IMR-90 (cell line): Measurements from ENCODE around the gene YAE1. TPM values are rescaled to one million over a fixed set of nuclear protein-coding genes. Genes with fewer than 3 reads are reported as not detected.

ENCODE experiments used
- ATAC-seq: fragments of 200-7000 bp; cut with Tn5 transposase; 2 replicates; pipeline ENCODE4 v1.9.1; 2020; ENCODE audit warnings: low read depth, mild to moderate bottlenecking, moderate library complexity
- BruUV-seq: library from RNA; stranded (reverse); fragments of 400-500 nt; replicated peaks from 2 replicates; lab custom pipeline; 2021; lab: Mats Ljungman, UMichigan
- CTCF ChIA-PET: fragments of 300-600 bp; formaldehyde crosslinking; extraction: SDS; loops from one replicate; lab custom pipeline; 2021; ENCODE audit warnings: antibody characterized with exemption; lab: Yijun Ruan, JAX
- POLR2A ChIA-PET: fragments of 300-600 bp; sonication (Branson Sonifier 250); formaldehyde crosslinking; loops from one replicate; lab custom pipeline; 2022; ENCODE audit warnings: antibody characterized with exemption; ENCODE audit not compliant: unreplicated experiment; lab: Charles Lee
- DNase-seq: peaks from one replicate; pipeline ENCODE4 v3.0.0; 2013
- H2AFZ ChIP-seq: replicated peaks from 2 replicates; pipeline ENCODE3; 2013; ENCODE audit warnings: low read length, mild to moderate bottlenecking; ENCODE audit not compliant: poor library complexity
- H2AK5ac ChIP-seq: 2 replicates; pipeline ENCODE4 v1.6.1; 2013; ENCODE audit warnings: low read depth, low read length, inconsistent platforms
- H2AK9ac ChIP-seq: replicated peaks from 2 replicates; pipeline ENCODE3; 2013; ENCODE audit warnings: mild to moderate bottlenecking, low read depth, low read length, moderate library complexity; ENCODE audit not compliant: poor library complexity
- H2BK120ac ChIP-seq: 2 replicates; pipeline ENCODE4 v1.6.1; 2013; ENCODE audit warnings: low read depth, low read length, inconsistent platforms
- H2BK15ac ChIP-seq: 3 replicates; pipeline ENCODE4 v1.6.1; 2013; ENCODE audit warnings: low read depth, low read length, inconsistent platforms
- H2BK20ac ChIP-seq: 2 replicates; pipeline ENCODE4 v1.6.1; 2013; ENCODE audit warnings: low read depth, mild to moderate bottlenecking, inconsistent platforms, low read length, moderate library complexity
- H2BK5ac ChIP-seq: 2 replicates; pipeline ENCODE4 v1.6.1; 2013; ENCODE audit warnings: mild to moderate bottlenecking, low read depth, low read length, inconsistent platforms; ENCODE audit not compliant: poor library complexity, severe bottlenecking
- H3K14ac ChIP-seq: replicated peaks from 2 replicates; pipeline ENCODE4 v1.6.1; 2013; ENCODE audit warnings: low read depth, low read length, inconsistent platforms
- H3K18ac ChIP-seq: 2 replicates; pipeline ENCODE4 v1.6.1; 2013; ENCODE audit warnings: low read depth, low read length, control low read depth
- H3K23ac ChIP-seq: 2 replicates; pipeline ENCODE4 v1.6.1; 2013; ENCODE audit warnings: low read depth, low read length, inconsistent platforms
- H3K27ac ChIP-seq: 2 replicates; pipeline ENCODE4 v1.5.1; 2013; ENCODE audit warnings: mild to moderate bottlenecking, control low read depth, low read length; ENCODE audit not compliant: insufficient read depth
- H3K27me3 ChIP-seq: 2 replicates; pipeline ENCODE4 v1.6.1; 2013; ENCODE audit warnings: low read length; ENCODE audit not compliant: control insufficient read depth, insufficient read depth
- H3K36me3 ChIP-seq: 2 replicates; pipeline ENCODE4 v1.6.1; 2013; ENCODE audit warnings: low read length, mixed read lengths; ENCODE audit not compliant: control insufficient read depth, insufficient read depth
- H3K4ac ChIP-seq: 2 replicates; pipeline ENCODE4 v1.6.1; 2013; ENCODE audit warnings: low read depth, low read length, inconsistent platforms
- H3K4me1 ChIP-seq: 2 replicates; pipeline ENCODE4 v1.6.1; 2013; ENCODE audit warnings: low read length, mixed read lengths; ENCODE audit not compliant: control insufficient read depth, insufficient read depth
- H3K4me2 ChIP-seq: 2 replicates; pipeline ENCODE4 v1.6.1; 2013; ENCODE audit warnings: low read depth, mild to moderate bottlenecking, control low read depth, low read length, moderate library complexity
- H3K4me3 ChIP-seq: 2 replicates; pipeline ENCODE4 v1.5.1; 2013; ENCODE audit warnings: low read depth, mild to moderate bottlenecking, control low read depth, low read length, moderate library complexity; ENCODE audit not compliant: insufficient read depth
- H3K56ac ChIP-seq: 2 replicates; pipeline ENCODE4 v1.6.1; 2013; ENCODE audit warnings: low read length, inconsistent platforms; ENCODE audit not compliant: insufficient read depth; ENCODE audit errors: extremely low read depth
- H3K79me1 ChIP-seq, 2 experiments: 2 replicates each; pipeline ENCODE4 v1.6.1; 2013; ENCODE audit warnings: low read length in 2 of 2, inconsistent platforms in 1 of 2, low read depth in 1 of 2
- H3K9ac ChIP-seq: 2 replicates; pipeline ENCODE4 v1.6.1; 2013; ENCODE audit warnings: low read depth, low read length, control low read depth
- H3K9me1 ChIP-seq: 2 replicates; pipeline ENCODE4 v1.6.1; 2013; ENCODE audit warnings: low read length, inconsistent platforms; ENCODE audit not compliant: insufficient read depth
- H3K9me3 ChIP-seq: 2 replicates; pipeline ENCODE4 v1.6.1; 2013; ENCODE audit warnings: low read length; ENCODE audit not compliant: control insufficient read depth, insufficient read depth
- H4K20me1 ChIP-seq: 2 replicates; pipeline ENCODE4 v1.6.1; 2013; ENCODE audit warnings: low read length, inconsistent platforms; ENCODE audit not compliant: insufficient read depth
- H4K5ac ChIP-seq: 2 replicates; pipeline ENCODE4 v1.6.1; 2013; ENCODE audit warnings: mild to moderate bottlenecking, low read depth, low read length, control low read depth
- H4K8ac ChIP-seq, 2 experiments: 2 replicates each; pipeline ENCODE4 v1.6.1; 2013; ENCODE audit warnings: low read depth in 2 of 2, low read length in 2 of 2, control low read depth in 1 of 2, inconsistent platforms in 1 of 2
- H4K91ac ChIP-seq: 2 replicates; pipeline ENCODE4 v1.6.1; 2013; ENCODE audit warnings: low read depth, low read length, inconsistent platforms; ENCODE audit not compliant: insufficient read depth
- BHLHE40 ChIP-seq: fragments of 150-350 bp; IDR thresholded peaks from 2 replicates; pipeline ENCODE4 v1.6.1; 2016; ENCODE audit warnings: mild to moderate bottlenecking, low read depth, low read length
- CEBPB ChIP-seq: IDR thresholded peaks from 2 replicates; pipeline ENCODE4 v1.6.1; 2012; ENCODE audit warnings: low read depth, low read length, improper control_type of control experiment
- MAFK ChIP-seq: IDR thresholded peaks from 2 replicates; pipeline ENCODE4 v1.6.1; 2012; ENCODE audit warnings: low read depth, low read length, improper control_type of control experiment
- MAZ ChIP-seq: IDR thresholded peaks from 2 replicates; pipeline ENCODE4 v1.6.1; 2012; ENCODE audit warnings: low read depth, mild to moderate bottlenecking, low read length, improper control_type of control experiment, moderate library complexity, borderline replicate concordance
- MXI1 ChIP-seq: IDR thresholded peaks from 2 replicates; pipeline ENCODE4 v1.6.1; 2012; ENCODE audit warnings: low read depth, mild to moderate bottlenecking, low read length, moderate library complexity, borderline replicate concordance
- RAD21 ChIP-seq: IDR thresholded peaks from 2 replicates; pipeline ENCODE4 v1.6.1; 2012; ENCODE audit warnings: low read length, improper control_type of control experiment
- RFX5 ChIP-seq: IDR thresholded peaks from 2 replicates; pipeline ENCODE4 v1.8.0; 2012; ENCODE audit warnings: low read depth, mild to moderate bottlenecking, low read length, moderate library complexity
- SMC3 ChIP-seq: fragments of 150-350 bp; IDR thresholded peaks from 2 replicates; pipeline ENCODE4 v1.6.1; 2016; ENCODE audit warnings: low read depth, mild to moderate bottlenecking, antibody characterized with exemption, low read length, moderate library complexity
- WGBS, 2 experiments: methylation state at CpG; one replicate each; pipeline versions ENCODE4 v1.1.5 to v1.1.7; 2013; ENCODE audit warnings: missing lambda C conversion rate in 2 of 2; ENCODE audit not compliant: insufficient read length in 1 of 2; ENCODE audit errors: extremely low coverage in 2 of 2; 5-methylcytosine and 5-hydroxymethylcytosine counted together
- dilution Hi-C: fragments of 300-500 bp; cut with HindIII; formaldehyde crosslinking; loops from one replicate; pipeline ENCODE4 v1.14.3; 2018; ENCODE audit warnings: low sequenced_read_pairs; ENCODE audit not compliant: unreplicated experiment
- in situ Hi-C: fragments of 300-500 bp; cut with MboI; formaldehyde crosslinking; loops from 3 replicates; pipeline ENCODE4 v1.14.3; 2019; ENCODE audit warnings: low sequenced_read_pairs, inconsistent platforms, mixed read lengths
- intact Hi-C: fragments of 100-400 bp; cut with micrococcal nuclease; formaldehyde crosslinking; loops from 2 replicates; pipeline ENCODE4 v1.10.0; 2022
- polyA plus RNA-seq, 3 experiments: library from polyadenylated mRNA; depleted of rRNA; stranded (reverse); fragments of >200 nt; gene quantifications; 2 replicates each; pipeline ENCODE4 v1.2.3, GENCODE V29; 2012; ENCODE audit warnings: low replicate concordance in 1 of 3
- total RNA-seq: library from RNA; depleted of rRNA; stranded (reverse); fragments of >200 nt; gene quantifications from 2 replicates; pipeline ENCODE4 v1.2.3, GENCODE V29; 2012
- TF ChIP-seq, protein P1 (sequence below): conservative IDR thresholded peaks from 2 replicates; pipeline ENCODE4 v1.5.1; 2012; ENCODE audit warnings: mild to moderate bottlenecking, low read depth, low read length, improper control_type of control experiment

The YAE1 gene
- total and polyA plus RNA-seq, 2 of the 4 experiments (the other 2 are of a cell fraction), result 28.6 to 36.7 TPM

DNA sequence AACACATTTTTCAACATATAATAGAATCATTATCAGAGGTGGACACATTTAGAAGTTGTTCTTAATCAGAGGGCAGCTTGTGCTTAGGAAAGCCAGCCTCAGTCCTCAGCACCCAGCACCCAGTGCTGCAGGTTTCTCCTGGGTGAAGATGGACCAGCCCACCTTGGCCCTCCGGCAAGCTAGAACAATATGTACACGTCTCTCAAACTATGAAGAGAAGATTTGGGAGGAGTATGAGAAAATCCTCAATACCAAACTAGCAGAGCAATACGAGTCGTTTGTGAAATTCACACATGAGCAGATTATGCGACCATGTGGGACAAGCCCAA lies 43.7 kb downstream of the YAE1 start:
- H3K14ac ChIP-seq, result peak overlapping the region; percentile 77
- H2AK9ac ChIP-seq, result peak overlapping the region; percentile 89
- ATAC-seq, result no peak; the same call in 1 of the 2 replicates
- peak overlapping the region; percentile 26; the same call in 1 of the 2 replicates for H3K56ac ChIP-seq
- peak overlapping the region; percentile 92 for H3K23ac ChIP-seq
- peak overlapping the region; percentile 87; the same call in 1 of the 2 replicates for H2AK5ac ChIP-seq
- peak overlapping the region; percentile 94 for H3K4me2 ChIP-seq
- H4K8ac ChIP-seq, result peak overlapping the region; percentile 85 to 88
- H3K4me1 ChIP-seq, result peaks cover 13% of the 10 kb centered on the region
- peaks cover 0 to 6% of the 10 kb centered on the region in 2 experiments; a peak in 1 of 4 replicates for H3K79me1 ChIP-seq
- TF ChIP-seq RFX5, result no peak
- TF ChIP-seq BHLHE40, result no peak
- TF ChIP-seq, protein P1, sequence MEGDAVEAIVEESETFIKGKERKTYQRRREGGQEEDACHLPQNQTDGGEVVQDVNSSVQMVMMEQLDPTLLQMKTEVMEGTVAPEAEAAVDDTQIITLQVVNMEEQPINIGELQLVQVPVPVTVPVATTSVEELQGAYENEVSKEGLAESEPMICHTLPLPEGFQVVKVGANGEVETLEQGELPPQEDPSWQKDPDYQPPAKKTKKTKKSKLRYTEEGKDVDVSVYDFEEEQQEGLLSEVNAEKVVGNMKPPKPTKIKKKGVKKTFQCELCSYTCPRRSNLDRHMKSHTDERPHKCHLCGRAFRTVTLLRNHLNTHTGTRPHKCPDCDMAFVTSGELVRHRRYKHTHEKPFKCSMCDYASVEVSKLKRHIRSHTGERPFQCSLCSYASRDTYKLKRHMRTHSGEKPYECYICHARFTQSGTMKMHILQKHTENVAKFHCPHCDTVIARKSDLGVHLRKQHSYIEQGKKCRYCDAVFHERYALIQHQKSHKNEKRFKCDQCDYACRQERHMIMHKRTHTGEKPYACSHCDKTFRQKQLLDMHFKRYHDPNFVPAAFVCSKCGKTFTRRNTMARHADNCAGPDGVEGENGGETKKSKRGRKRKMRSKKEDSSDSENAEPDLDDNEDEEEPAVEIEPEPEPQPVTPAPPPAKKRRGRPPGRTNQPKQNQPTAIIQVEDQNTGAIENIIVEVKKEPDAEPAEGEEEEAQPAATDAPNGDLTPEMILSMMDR, result no peak
- no peak for TF ChIP-seq MXI1
- TF ChIP-seq CEBPB, result no peak
- TF ChIP-seq MAFK, result no peak
- TF ChIP-seq RAD21, result no peak
- TF ChIP-seq MAZ, result no peak
- TF ChIP-seq SMC3, result no peak
- H3K27me3 ChIP-seq, result no peaks in the 10 kb centered on the region
- peak overlapping the region; percentile 96 for H2BK20ac ChIP-seq
- POLR2A ChIA-PET, result no interaction called here
- CTCF ChIA-PET, result interaction anchor here (0.8 to 1.1 kb wide), 2 partner anchors 11 to 123 kb away, joined by 3 read pairs; no protein-coding TSS in a partner anchor
- peak overlapping the region; percentile 76 for H3K9ac ChIP-seq
- H3K4me3 ChIP-seq, result peak overlapping the region; percentile 30
- no TSS peak for BruUV-seq
- H2BK5ac ChIP-seq, result peak overlapping the region; percentile 91
- H3K18ac ChIP-seq, result peak overlapping the region; percentile 93
- H3K4ac ChIP-seq, result peak overlapping the region; percentile 80
- H3K36me3 ChIP-seq, result no peaks in the 10 kb centered on the region
- no peaks in the 10 kb centered on the region for H3K9me1 ChIP-seq
- in situ Hi-C loops (no loop called here), dilution Hi-C loops (no loop called here), intact Hi-C loops (no loop called here)
- H4K91ac ChIP-seq, result peak overlapping the region; percentile 85
- H4K5ac ChIP-seq, result peak overlapping the region; percentile 98
- peak overlapping the region; percentile 96 for H2BK120ac ChIP-seq
- H4K20me1 ChIP-seq, result no peaks in the 10 kb centered on the region
- H3K27ac ChIP-seq, result peak overlapping the region; percentile 83
- H2AFZ ChIP-seq, result peak overlapping the region; percentile 94
- WGBS, 2 experiments, result 84% methylated on average over 2 of the region's 5 CpGs; no CpG with 5 or more reads in 1 of the 2 experiments
- H2BK15ac ChIP-seq, result peak overlapping the region; percentile 74
- no peaks in the 10 kb centered on the region for H3K9me3 ChIP-seq
- no peak for DNase-seq
